Ovary (tissue), 3 donors: ENCODE results near the gene DHRS7B.

Source experiments
- CTCF ChIP-seq, 3 donors: fragments of 450-650 bp in 2 of 3; fragments of 200-600 bp in 1 of 3; IDR thresholded peaks; one replicate each; pipeline versions ENCODE4 v1.5.1 to v1.8.0; 2016 to 2022; ENCODE audit warnings: antibody characterized with exemption in 3 of 3, mild to moderate bottlenecking in 1 of 3
- POLR2A ChIP-seq: fragments of 450-650 bp; IDR thresholded peaks from one replicate; pipeline ENCODE4 v1.6.1; 2017; ENCODE audit warnings: antibody characterized with exemption, mild to moderate bottlenecking, moderate library complexity
- donor health status: DM: no; HTN: no; CAD: no.

GRCh38 chr17:21171970-21172510 lies 45.3 kb downstream of the DHRS7B start:
- no peak for TF ChIP-seq CTCF (IDR thresholded peaks at IDR 0.05)
- no peak for TF ChIP-seq POLR2A
